GM18517 (cell line): ENCODE measurements around the gene DRC1.

Experiments used
- ATAC-seq: cut with Tn5 transposase; IDR thresholded peaks from one replicate; pipeline ENCODE4 v1.9.1; 2021; ENCODE audit warnings: mild to moderate bottlenecking, moderate library complexity; ENCODE audit not compliant: unreplicated experiment

Gene DRC1

GRCh38 chr2:26489213-26489850 is 87.6 kb downstream of the DRC1 start:
- no peak for ATAC-seq

- no peak for ATAC-seq
Observed at GRCh38 chr2:26491563-26492167, 89.9 kb downstream of the DRC1 start.

- ATAC-seq = no peak
Observed at GRCh38 chr2:26492749-26493515, 91.2 kb downstream of the DRC1 start.

- ATAC-seq = no peak
Observed at GRCh38 chr2:26493566-26493965, 91.8 kb downstream of the DRC1 start.

- no peak for ATAC-seq
Observed at GRCh38 chr2:26494199-26494598, 92.5 kb downstream of the DRC1 start.

GRCh38 chr2:26494891-26495290 is 93.2 kb downstream of the DRC1 start:
- no peak for ATAC-seq

- no peak for ATAC-seq
Observed at GRCh38 chr2:26495705-26496297, 94.1 kb downstream of the DRC1 start.

- ATAC-seq = no peak
Observed at GRCh38 chr2:26500406-26500805, 98.7 kb downstream of the DRC1 start.

- ATAC-seq = no peak
Observed at GRCh38 chr2:26503231-26503880, 101.6 kb downstream of the DRC1 start.

- ATAC-seq = no peak
Observed at GRCh38 chr2:26504002-26504401, 102.3 kb downstream of the DRC1 start.

GRCh38 chr2:26506279-26506678 is 104.6 kb downstream of the DRC1 start:
- no peak for ATAC-seq
